Hepatocyte (in vitro differentiated cells): ENCODE measurements around the gene GRID1. TPM values are rescaled to one million over a fixed set of nuclear protein-coding genes. Genes with fewer than 3 reads are reported as not detected.

Source experiments
- DNase-seq: peaks from one replicate; pipeline ENCODE4 v3.0.0-alpha.2; 2016; ENCODE audit warnings: low spot score
- H2AFZ ChIP-seq: fragments of 200-600 bp; sonication (generic); 2 replicates; pipeline ENCODE4 v1.6.0; 2016; ENCODE audit warnings: antibody characterized with exemption, mild to moderate bottlenecking
- H3K27ac ChIP-seq: fragments of 200-600 bp; sonication (generic); 2 replicates; pipeline ENCODE4 v1.5.1; 2016; ENCODE audit warnings: mild to moderate bottlenecking
- H3K27me3 ChIP-seq: fragments of 200-600 bp; sonication (generic); 2 replicates; pipeline ENCODE4 v1.6.1; 2016
- H3K36me3 ChIP-seq: fragments of 200-600 bp; sonication (generic); replicated peaks from 2 replicates; pipeline ENCODE4 v1.5.1; 2016; ENCODE audit warnings: low read depth; ENCODE audit not compliant: insufficient read depth
- H3K4me1 ChIP-seq: fragments of 200-600 bp; sonication (generic); 2 replicates; pipeline ENCODE4 v1.5.1; 2016; ENCODE audit warnings: mild to moderate bottlenecking, moderate library complexity; ENCODE audit not compliant: insufficient read depth
- H3K4me2 ChIP-seq: fragments of 200-600 bp; sonication (generic); 2 replicates; pipeline ENCODE4 v1.6.0; 2016
- H3K4me3 ChIP-seq: fragments of 200-600 bp; sonication (generic); 2 replicates; pipeline ENCODE4 v1.5.1; 2016; ENCODE audit warnings: mild to moderate bottlenecking
- H3K79me2 ChIP-seq: fragments of 200-600 bp; sonication (generic); 2 replicates; pipeline ENCODE4 v1.6.0; 2017; ENCODE audit warnings: mild to moderate bottlenecking
- H3K9me2 ChIP-seq: fragments of 200-600 bp; sonication (generic); replicated peaks from 2 replicates; pipeline ENCODE4 v1.6.0; 2017; ENCODE audit warnings: mild to moderate bottlenecking; ENCODE audit not compliant: insufficient read depth
- H3K9me3 ChIP-seq: fragments of 200-600 bp; sonication (generic); 2 replicates; pipeline ENCODE4 v1.5.1; 2016; ENCODE audit warnings: low read depth, mild to moderate bottlenecking
- H4K20me1 ChIP-seq: fragments of 200-600 bp; sonication (generic); 2 replicates; pipeline ENCODE4 v1.6.0; 2016; ENCODE audit warnings: mild to moderate bottlenecking; ENCODE audit not compliant: insufficient read depth, poor library complexity, severe bottlenecking
- CTCF ChIP-seq: fragments of 200-600 bp; sonication (generic); IDR thresholded peaks from 2 replicates; pipeline ENCODE4 v1.5.1; 2016; ENCODE audit warnings: antibody characterized with exemption, mild to moderate bottlenecking; ENCODE audit not compliant: poor library complexity
- EZH2 ChIP-seq: fragments of 200-600 bp; sonication (generic); IDR thresholded peaks from 2 replicates; pipeline ENCODE4 v1.6.1; 2016; ENCODE audit warnings: antibody characterized with exemption, mild to moderate bottlenecking, borderline replicate concordance
- EZH2phosphoT487 ChIP-seq: fragments of 200-600 bp; sonication (generic); IDR thresholded peaks from one replicate; pipeline ENCODE4 v1.6.1; 2018; ENCODE audit warnings: antibody characterized with exemption, mild to moderate bottlenecking, low read depth, moderate library complexity; ENCODE audit not compliant: unreplicated experiment, severe bottlenecking
- WGBS: methylation state at CpG from one replicate; pipeline ENCODE4 v1.1.6; 2016; ENCODE audit warnings: low lambda C conversion rate; ENCODE audit errors: missing lambda C conversion rate; 5-methylcytosine and 5-hydroxymethylcytosine counted together
- polyA plus RNA-seq: library from polyadenylated mRNA; unstranded; fragments of >200 nt; fragmentation: Nextera tagmentation; extraction: Ambion mirVana; gene quantifications from 2 replicates; pipeline ENCODE4 v1.2.1, GENCODE V29; 2016
- total RNA-seq: library from RNA; depleted of rRNA; stranded (reverse); fragments of >200 nt; gene quantifications from 2 replicates; pipeline ENCODE4 v1.2.3, GENCODE V29; 2014

The GRID1 gene
- total and polyA plus RNA-seq, 2 experiments from 2014 or later, result 0.07 to 0.37 TPM

GRCh38 chr10:85638797-85639196 lies 727.8 kb downstream of the GRID1 start:
- TF ChIP-seq EZH2 (no peak), EZH2phosphoT487 (no peak), CTCF (no peak)
- no peak overlapping the region for H3K27ac ChIP-seq

GRCh38 chr10:85635650-85636049 lies 730.9 kb downstream of the GRID1 start:
- Histone ChIP-seq H3K36me3 (no peaks in the 10 kb centered on the region), H3K4me1 (no peaks in the 10 kb centered on the region), H3K79me2 (no peaks in the 10 kb centered on the region), H3K9me2 (no peaks in the 10 kb centered on the region), H3K4me3 (no peak overlapping the region), H3K9me3 (no peaks in the 10 kb centered on the region), H3K27me3 (no peaks in the 10 kb centered on the region), H3K27ac (no peak overlapping the region), H2AFZ (no peak overlapping the region), H4K20me1 (no peaks in the 10 kb centered on the region), H3K4me2 (no peak overlapping the region)
- WGBS, result 88% methylated on average over 5 of the region's 5 CpGs
- DNase-seq, result no peak
- TF ChIP-seq EZH2 (no peak), EZH2phosphoT487 (no peak)

More at GRCh38 chr10:85638797-85639196, 727.8 kb downstream of the GRID1 start:
- no peaks in the 10 kb centered on the region for H3K9me2 ChIP-seq
- H3K4me3 ChIP-seq, result no peak overlapping the region
- no peaks in the 10 kb centered on the region for H3K9me3 ChIP-seq
- DNase-seq, result no peak
- H3K4me2 ChIP-seq, result no peak overlapping the region
- no peaks in the 10 kb centered on the region for H3K36me3 ChIP-seq
- peaks cover 21% of the 10 kb centered on the region for H3K4me1 ChIP-seq
- H3K27me3 ChIP-seq, result no peaks in the 10 kb centered on the region
- no peaks in the 10 kb centered on the region for H4K20me1 ChIP-seq
- no peaks in the 10 kb centered on the region for H3K79me2 ChIP-seq
- H2AFZ ChIP-seq, result no peak overlapping the region

GRCh38 chr10:85624511-85624910 lies 742.1 kb downstream of the GRID1 start:
- Histone ChIP-seq H3K79me2 (no peaks in the 10 kb centered on the region), H3K27me3 (no peaks in the 10 kb centered on the region)
- 92% methylated on average over 7 of the region's 7 CpGs for WGBS

GRCh38 chr10:85623758-85624157 lies 742.8 kb downstream of the GRID1 start:
- H2AFZ ChIP-seq, result no peak overlapping the region
- H3K4me1 ChIP-seq, result peaks cover 9% of the 10 kb centered on the region
- no peak overlapping the region for H3K4me3 ChIP-seq
- no peaks in the 10 kb centered on the region for H3K79me2 ChIP-seq
- H4K20me1 ChIP-seq, result no peaks in the 10 kb centered on the region
- no peaks in the 10 kb centered on the region for H3K9me2 ChIP-seq
- H3K27me3 ChIP-seq, result no peaks in the 10 kb centered on the region
- no peak overlapping the region for H3K4me2 ChIP-seq
- H3K36me3 ChIP-seq, result no peaks in the 10 kb centered on the region
- H3K27ac ChIP-seq, result no peak overlapping the region
- no peak for DNase-seq
- TF ChIP-seq EZH2phosphoT487 (no peak), CTCF (no peak), EZH2 (no peak)
- no peaks in the 10 kb centered on the region for H3K9me3 ChIP-seq

More at GRCh38 chr10:85624511-85624910, 742.1 kb downstream of the GRID1 start:
- Histone ChIP-seq H3K36me3 (no peaks in the 10 kb centered on the region), H4K20me1 (peaks cover 1% of the 10 kb centered on the region), H3K9me2 (no peaks in the 10 kb centered on the region), H3K4me3 (no peak overlapping the region), H3K9me3 (no peaks in the 10 kb centered on the region), H2AFZ (no peak overlapping the region), H3K27ac (no peak overlapping the region), H3K4me1 (peaks cover 9% of the 10 kb centered on the region), H3K4me2 (no peak overlapping the region)
- DNase-seq, result no peak
- TF ChIP-seq EZH2, result no peak
- no peak for TF ChIP-seq EZH2phosphoT487
- no peak for TF ChIP-seq CTCF
